GM23338 (cell line): Measurements from ENCODE around the gene GNRH2. TPM values are rescaled to one million over a fixed set of nuclear protein-coding genes. Genes with fewer than 3 reads are reported as not detected.

Source experiments
- ATAC-seq: fragments of 200-7000 bp; cut with Tn5 transposase; 3 replicates; pipeline ENCODE4 v1.9.1; 2020
- DNase-seq: peaks from one replicate; pipeline ENCODE4 v3.0.0-alpha.2; 2015; ENCODE audit warnings: low spot score
- H2AFZ ChIP-seq: fragments of 200-600 bp; sonication (generic); 2 replicates; pipeline ENCODE4 v1.8.0; 2016; ENCODE audit warnings: antibody characterized with exemption, mild to moderate bottlenecking, moderate library complexity
- H3F3A ChIP-seq: fragments of 200-600 bp; sonication (generic); replicated peaks from 2 replicates; pipeline ENCODE4 v1.8.0; 2017; ENCODE audit warnings: antibody characterized with exemption, mixed run types, low read depth
- H3K27ac ChIP-seq: fragments of 200-600 bp; sonication (generic); 2 replicates; pipeline ENCODE4 v1.6.1; 2016; ENCODE audit warnings: low read depth
- H3K27me3 ChIP-seq: fragments of 200-600 bp; sonication (generic); 2 replicates; pipeline ENCODE4 v1.8.0; 2016; ENCODE audit warnings: mild to moderate bottlenecking, mixed run types, moderate library complexity; ENCODE audit not compliant: insufficient read depth
- H3K36me3 ChIP-seq: fragments of 200-600 bp; sonication (generic); 2 replicates; pipeline ENCODE4 v1.8.0; 2016; ENCODE audit warnings: mild to moderate bottlenecking; ENCODE audit not compliant: insufficient read depth
- H3K4me1 ChIP-seq: fragments of 200-600 bp; sonication (generic); 2 replicates; pipeline ENCODE4 v1.8.0; 2016; ENCODE audit warnings: mild to moderate bottlenecking, moderate library complexity; ENCODE audit not compliant: insufficient read depth
- H3K4me2 ChIP-seq: fragments of 200-600 bp; sonication (generic); 2 replicates; pipeline ENCODE4 v1.7.1; 2017; ENCODE audit warnings: mixed run types
- H3K4me3 ChIP-seq: fragments of 200-600 bp; sonication (generic); 2 replicates; pipeline ENCODE4 v1.6.1; 2016; ENCODE audit warnings: mixed run types
- H3K79me2 ChIP-seq: fragments of 200-600 bp; sonication (generic); replicated peaks from 2 replicates; pipeline ENCODE4 v1.8.0; 2017; ENCODE audit warnings: mild to moderate bottlenecking; ENCODE audit not compliant: insufficient read depth
- H3K9me2 ChIP-seq: fragments of 200-600 bp; sonication (generic); 2 replicates; pipeline ENCODE4 v1.8.0; 2017; ENCODE audit not compliant: insufficient read depth
- H4K20me1 ChIP-seq: fragments of 200-600 bp; sonication (generic); replicated peaks from 2 replicates; pipeline ENCODE4 v1.8.0; 2017; ENCODE audit warnings: mild to moderate bottlenecking; ENCODE audit not compliant: insufficient read depth
- H3K27ac Mint-ChIP-seq: 2 replicates; pipeline ENCODE4 v1.8.0; 2020; ENCODE audit warnings: inconsistent platforms, mild to moderate bottlenecking, moderate library complexity, mixed read lengths
- H3K27me3 Mint-ChIP-seq: 3 replicates; pipeline ENCODE4 v1.8.0; 2022; ENCODE audit warnings: low read depth, mild to moderate bottlenecking, moderate library complexity, mixed read lengths, inconsistent platforms; ENCODE audit not compliant: insufficient read depth, poor library complexity
- H3K36me3 Mint-ChIP-seq: 3 replicates; pipeline ENCODE4 v1.8.0; 2021; ENCODE audit warnings: low read depth, mild to moderate bottlenecking, inconsistent platforms, moderate library complexity, mixed read lengths
- H3K4me1 Mint-ChIP-seq: 3 replicates; pipeline ENCODE4 v1.8.0; 2020; ENCODE audit warnings: mild to moderate bottlenecking, inconsistent platforms, mixed read lengths
- H3K4me3 Mint-ChIP-seq: 3 replicates; pipeline ENCODE4 v1.8.0; 2021; ENCODE audit warnings: moderate library complexity, mild to moderate bottlenecking, inconsistent platforms, mixed read lengths
- H3K9me3 Mint-ChIP-seq: 3 replicates; pipeline ENCODE4 v1.8.0; 2020; ENCODE audit warnings: moderate library complexity, mild to moderate bottlenecking, inconsistent platforms, mixed read lengths
- CREB1 ChIP-seq: fragments of 250-450 bp; sonication (Bioruptor Pico); IDR thresholded peaks from 2 replicates; pipeline ENCODE4 v1.5.0; 2020; ENCODE audit warnings: low read depth, mild to moderate bottlenecking, moderate library complexity
- EZH2 ChIP-seq: fragments of 200-600 bp; sonication (generic); IDR thresholded peaks from one replicate; pipeline ENCODE4 v1.8.0; 2017; ENCODE audit warnings: antibody characterized with exemption, mild to moderate bottlenecking, low read depth; ENCODE audit not compliant: unreplicated experiment
- JUNB ChIP-seq: IDR thresholded peaks from one replicate; pipeline ENCODE4 v1.6.1; 2016; ENCODE audit warnings: antibody characterized with exemption; ENCODE audit not compliant: unreplicated experiment
- NANOG ChIP-seq: IDR thresholded peaks from 2 replicates; pipeline ENCODE4 v1.6.1; 2016; ENCODE audit warnings: antibody characterized with exemption, borderline replicate concordance
- POLR2AphosphoS5 ChIP-seq: IDR thresholded peaks from 2 replicates; pipeline ENCODE4 v1.6.1; 2016; ENCODE audit warnings: antibody characterized with exemption, low read depth
- STAT1 ChIP-seq: IDR thresholded peaks from one replicate; pipeline ENCODE4 v1.6.1; 2016; ENCODE audit warnings: antibody characterized with exemption; ENCODE audit not compliant: unreplicated experiment
- polyA plus RNA-seq: library from polyadenylated mRNA; unstranded; fragments of >200 nt; fragmentation: Nextera tagmentation; extraction: Ambion mirVana; gene quantifications from 2 replicates; pipeline ENCODE4 v1.2.1, GENCODE V29; 2016
- total RNA-seq: library from RNA; depleted of rRNA; stranded (reverse); fragments of >200 nt; shearing (Covaris generic); gene quantifications from 2 replicates; pipeline ENCODE4 v1.2.3, GENCODE V29; 2014
- TF ChIP-seq, protein P1 (sequence below), 2 experiments: fragments of 200-600 bp in 1 of 2; sonication (generic) in 1 of 2; conservative IDR thresholded peaks; 2 replicates each; pipeline versions ENCODE4 v1.5.1 to v1.6.1; 2016 to 2017; ENCODE audit warnings: antibody characterized with exemption in 2 of 2, low read depth in 2 of 2, mild to moderate bottlenecking in 2 of 2, moderate library complexity in 1 of 2
- TF ChIP-seq, protein P2 (sequence below): IDR thresholded peaks from 2 replicates; pipeline ENCODE4 v1.6.1; 2016; ENCODE audit warnings: antibody characterized with exemption
- TF ChIP-seq, protein P3 (sequence below): fragments of 250-450 bp; sonication (Bioruptor Pico); IDR thresholded peaks from 2 replicates; pipeline ENCODE4 v1.5.0; 2020; ENCODE audit warnings: mild to moderate bottlenecking, moderate library complexity
- TF ChIP-seq, protein P4 (sequence below): IDR thresholded peaks from one replicate; pipeline ENCODE4 v1.6.1; 2018; ENCODE audit warnings: antibody characterized with exemption; ENCODE audit not compliant: unreplicated experiment

GNRH2 gene
- total and polyA plus RNA-seq, 2 experiments from 2014 or later, result not detected

DNA sequence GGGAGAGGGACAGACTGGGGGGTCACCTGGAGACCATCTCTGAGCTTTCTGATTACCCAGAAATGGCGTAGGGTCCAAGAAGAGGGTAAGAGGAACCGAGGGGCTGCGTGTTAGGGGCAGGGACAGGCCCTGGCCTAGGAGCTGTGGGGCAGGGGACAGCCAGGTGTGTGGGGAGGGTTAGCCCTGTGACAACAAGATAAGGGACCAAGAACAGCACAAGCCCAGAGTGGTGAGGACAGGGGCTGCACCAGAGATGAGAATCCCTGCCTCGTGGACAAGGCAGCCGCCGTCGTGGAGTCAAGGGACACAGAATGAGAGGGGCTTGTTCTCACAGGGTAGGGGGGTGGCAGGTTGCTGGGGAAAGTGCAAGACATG lies 41.6 kb downstream of the GNRH2 start:
- Histone ChIP-seq H3K4me1 (peaks cover 4% of the 10 kb centered on the region; the same call in 1 of the 2 replicates), H3K4me3 (no peak overlapping the region), H3K79me2 (no peaks in the 10 kb centered on the region), H3K4me2 (no peak overlapping the region), H3F3A (no peaks in the 10 kb centered on the region), H3K9me2 (no peaks in the 10 kb centered on the region), H3K27ac (no peak overlapping the region), H3K36me3 (no peaks in the 10 kb centered on the region), H2AFZ (no peak overlapping the region), H3K27me3 (peaks cover 48% of the 10 kb centered on the region), H4K20me1 (no peaks in the 10 kb centered on the region)
- Mint-ChIP-seq H3K27me3 (peaks cover 49% of the 10 kb centered on the region), H3K9me3 (no peaks in the 10 kb centered on the region), H3K27ac (no peak overlapping the region), H3K36me3 (no peaks in the 10 kb centered on the region), H3K4me3 (no peak overlapping the region), H3K4me1 (peaks cover 3% of the 10 kb centered on the region; the same call in 1 of the 3 replicates)
- TF ChIP-seq, protein P1, sequence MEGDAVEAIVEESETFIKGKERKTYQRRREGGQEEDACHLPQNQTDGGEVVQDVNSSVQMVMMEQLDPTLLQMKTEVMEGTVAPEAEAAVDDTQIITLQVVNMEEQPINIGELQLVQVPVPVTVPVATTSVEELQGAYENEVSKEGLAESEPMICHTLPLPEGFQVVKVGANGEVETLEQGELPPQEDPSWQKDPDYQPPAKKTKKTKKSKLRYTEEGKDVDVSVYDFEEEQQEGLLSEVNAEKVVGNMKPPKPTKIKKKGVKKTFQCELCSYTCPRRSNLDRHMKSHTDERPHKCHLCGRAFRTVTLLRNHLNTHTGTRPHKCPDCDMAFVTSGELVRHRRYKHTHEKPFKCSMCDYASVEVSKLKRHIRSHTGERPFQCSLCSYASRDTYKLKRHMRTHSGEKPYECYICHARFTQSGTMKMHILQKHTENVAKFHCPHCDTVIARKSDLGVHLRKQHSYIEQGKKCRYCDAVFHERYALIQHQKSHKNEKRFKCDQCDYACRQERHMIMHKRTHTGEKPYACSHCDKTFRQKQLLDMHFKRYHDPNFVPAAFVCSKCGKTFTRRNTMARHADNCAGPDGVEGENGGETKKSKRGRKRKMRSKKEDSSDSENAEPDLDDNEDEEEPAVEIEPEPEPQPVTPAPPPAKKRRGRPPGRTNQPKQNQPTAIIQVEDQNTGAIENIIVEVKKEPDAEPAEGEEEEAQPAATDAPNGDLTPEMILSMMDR (conservative IDR thresholded peaks at IDR 0.05; ENCODE audit: low read depth in 2 of 2), result no peak
- TF ChIP-seq, protein P2, sequence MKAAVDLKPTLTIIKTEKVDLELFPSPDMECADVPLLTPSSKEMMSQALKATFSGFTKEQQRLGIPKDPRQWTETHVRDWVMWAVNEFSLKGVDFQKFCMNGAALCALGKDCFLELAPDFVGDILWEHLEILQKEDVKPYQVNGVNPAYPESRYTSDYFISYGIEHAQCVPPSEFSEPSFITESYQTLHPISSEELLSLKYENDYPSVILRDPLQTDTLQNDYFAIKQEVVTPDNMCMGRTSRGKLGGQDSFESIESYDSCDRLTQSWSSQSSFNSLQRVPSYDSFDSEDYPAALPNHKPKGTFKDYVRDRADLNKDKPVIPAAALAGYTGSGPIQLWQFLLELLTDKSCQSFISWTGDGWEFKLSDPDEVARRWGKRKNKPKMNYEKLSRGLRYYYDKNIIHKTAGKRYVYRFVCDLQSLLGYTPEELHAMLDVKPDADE, result no peak
- TF ChIP-seq POLR2AphosphoS5 (no peak), CREB1 (no peak), JUNB (no peak), STAT1 (no peak), NANOG (no peak), EZH2 (no peak)
- TF ChIP-seq, protein P3, sequence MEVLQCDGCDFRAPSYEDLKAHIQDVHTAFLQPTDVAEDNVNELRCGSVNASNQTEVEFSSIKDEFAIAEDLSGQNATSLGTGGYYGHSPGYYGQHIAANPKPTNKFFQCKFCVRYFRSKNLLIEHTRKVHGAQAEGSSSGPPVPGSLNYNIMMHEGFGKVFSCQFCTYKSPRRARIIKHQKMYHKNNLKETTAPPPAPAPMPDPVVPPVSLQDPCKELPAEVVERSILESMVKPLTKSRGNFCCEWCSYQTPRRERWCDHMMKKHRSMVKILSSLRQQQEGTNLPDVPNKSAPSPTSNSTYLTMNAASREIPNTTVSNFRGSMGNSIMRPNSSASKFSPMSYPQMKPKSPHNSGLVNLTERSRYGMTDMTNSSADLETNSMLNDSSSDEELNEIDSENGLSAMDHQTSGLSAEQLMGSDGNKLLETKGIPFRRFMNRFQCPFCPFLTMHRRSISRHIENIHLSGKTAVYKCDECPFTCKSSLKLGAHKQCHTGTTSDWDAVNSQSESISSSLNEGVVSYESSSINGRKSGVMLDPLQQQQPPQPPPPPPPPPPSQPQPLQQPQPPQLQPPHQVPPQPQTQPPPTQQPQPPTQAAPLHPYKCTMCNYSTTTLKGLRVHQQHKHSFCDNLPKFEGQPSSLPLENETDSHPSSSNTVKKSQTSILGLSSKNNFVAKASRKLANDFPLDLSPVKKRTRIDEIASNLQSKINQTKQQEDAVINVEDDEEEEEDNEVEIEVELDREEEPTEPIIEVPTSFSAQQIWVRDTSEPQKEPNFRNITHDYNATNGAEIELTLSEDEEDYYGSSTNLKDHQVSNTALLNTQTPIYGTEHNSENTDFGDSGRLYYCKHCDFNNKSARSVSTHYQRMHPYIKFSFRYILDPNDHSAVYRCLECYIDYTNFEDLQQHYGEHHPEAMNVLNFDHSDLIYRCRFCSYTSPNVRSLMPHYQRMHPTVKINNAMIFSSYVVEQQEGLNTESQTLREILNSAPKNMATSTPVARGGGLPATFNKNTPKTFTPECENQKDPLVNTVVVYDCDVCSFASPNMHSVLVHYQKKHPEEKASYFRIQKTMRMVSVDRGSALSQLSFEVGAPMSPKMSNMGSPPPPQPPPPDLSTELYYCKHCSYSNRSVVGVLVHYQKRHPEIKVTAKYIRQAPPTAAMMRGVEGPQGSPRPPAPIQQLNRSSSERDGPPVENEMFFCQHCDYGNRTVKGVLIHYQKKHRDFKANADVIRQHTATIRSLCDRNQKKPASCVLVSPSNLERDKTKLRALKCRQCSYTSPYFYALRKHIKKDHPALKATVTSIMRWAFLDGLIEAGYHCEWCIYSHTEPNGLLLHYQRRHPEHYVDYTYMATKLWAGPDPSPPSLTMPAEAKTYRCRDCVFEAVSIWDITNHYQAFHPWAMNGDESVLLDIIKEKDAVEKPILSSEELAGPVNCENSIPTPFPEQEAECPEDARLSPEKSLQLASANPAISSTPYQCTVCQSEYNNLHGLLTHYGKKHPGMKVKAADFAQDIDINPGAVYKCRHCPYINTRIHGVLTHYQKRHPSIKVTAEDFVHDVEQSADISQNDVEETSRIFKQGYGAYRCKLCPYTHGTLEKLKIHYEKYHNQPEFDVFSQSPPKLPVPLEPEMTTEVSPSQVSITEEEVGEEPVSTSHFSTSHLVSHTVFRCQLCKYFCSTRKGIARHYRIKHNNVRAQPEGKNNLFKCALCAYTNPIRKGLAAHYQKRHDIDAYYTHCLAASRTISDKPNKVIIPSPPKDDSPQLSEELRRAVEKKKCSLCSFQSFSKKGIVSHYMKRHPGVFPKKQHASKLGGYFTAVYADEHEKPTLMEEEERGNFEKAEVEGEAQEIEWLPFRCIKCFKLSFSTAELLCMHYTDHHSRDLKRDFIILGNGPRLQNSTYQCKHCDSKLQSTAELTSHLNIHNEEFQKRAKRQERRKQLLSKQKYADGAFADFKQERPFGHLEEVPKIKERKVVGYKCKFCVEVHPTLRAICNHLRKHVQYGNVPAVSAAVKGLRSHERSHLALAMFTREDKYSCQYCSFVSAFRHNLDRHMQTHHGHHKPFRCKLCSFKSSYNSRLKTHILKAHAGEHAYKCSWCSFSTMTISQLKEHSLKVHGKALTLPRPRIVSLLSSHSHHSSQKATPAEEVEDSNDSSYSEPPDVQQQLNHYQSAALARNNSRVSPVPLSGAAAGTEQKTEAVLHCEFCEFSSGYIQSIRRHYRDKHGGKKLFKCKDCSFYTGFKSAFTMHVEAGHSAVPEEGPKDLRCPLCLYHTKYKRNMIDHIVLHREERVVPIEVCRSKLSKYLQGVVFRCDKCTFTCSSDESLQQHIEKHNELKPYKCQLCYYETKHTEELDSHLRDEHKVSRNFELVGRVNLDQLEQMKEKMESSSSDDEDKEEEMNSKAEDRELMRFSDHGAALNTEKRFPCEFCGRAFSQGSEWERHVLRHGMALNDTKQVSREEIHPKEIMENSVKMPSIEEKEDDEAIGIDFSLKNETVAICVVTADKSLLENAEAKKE (CRISPR knock-in tag), result no peak
- TF ChIP-seq, protein P4, sequence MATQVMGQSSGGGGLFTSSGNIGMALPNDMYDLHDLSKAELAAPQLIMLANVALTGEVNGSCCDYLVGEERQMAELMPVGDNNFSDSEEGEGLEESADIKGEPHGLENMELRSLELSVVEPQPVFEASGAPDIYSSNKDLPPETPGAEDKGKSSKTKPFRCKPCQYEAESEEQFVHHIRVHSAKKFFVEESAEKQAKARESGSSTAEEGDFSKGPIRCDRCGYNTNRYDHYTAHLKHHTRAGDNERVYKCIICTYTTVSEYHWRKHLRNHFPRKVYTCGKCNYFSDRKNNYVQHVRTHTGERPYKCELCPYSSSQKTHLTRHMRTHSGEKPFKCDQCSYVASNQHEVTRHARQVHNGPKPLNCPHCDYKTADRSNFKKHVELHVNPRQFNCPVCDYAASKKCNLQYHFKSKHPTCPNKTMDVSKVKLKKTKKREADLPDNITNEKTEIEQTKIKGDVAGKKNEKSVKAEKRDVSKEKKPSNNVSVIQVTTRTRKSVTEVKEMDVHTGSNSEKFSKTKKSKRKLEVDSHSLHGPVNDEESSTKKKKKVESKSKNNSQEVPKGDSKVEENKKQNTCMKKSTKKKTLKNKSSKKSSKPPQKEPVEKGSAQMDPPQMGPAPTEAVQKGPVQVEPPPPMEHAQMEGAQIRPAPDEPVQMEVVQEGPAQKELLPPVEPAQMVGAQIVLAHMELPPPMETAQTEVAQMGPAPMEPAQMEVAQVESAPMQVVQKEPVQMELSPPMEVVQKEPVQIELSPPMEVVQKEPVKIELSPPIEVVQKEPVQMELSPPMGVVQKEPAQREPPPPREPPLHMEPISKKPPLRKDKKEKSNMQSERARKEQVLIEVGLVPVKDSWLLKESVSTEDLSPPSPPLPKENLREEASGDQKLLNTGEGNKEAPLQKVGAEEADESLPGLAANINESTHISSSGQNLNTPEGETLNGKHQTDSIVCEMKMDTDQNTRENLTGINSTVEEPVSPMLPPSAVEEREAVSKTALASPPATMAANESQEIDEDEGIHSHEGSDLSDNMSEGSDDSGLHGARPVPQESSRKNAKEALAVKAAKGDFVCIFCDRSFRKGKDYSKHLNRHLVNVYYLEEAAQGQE, result no peak
- ATAC-seq (no peak), DNase-seq (no peak)
